HFFc6 (cell line): ENCODE data around the gene EMILIN2. TPM values are rescaled to one million over a fixed set of nuclear protein-coding genes. Genes with fewer than 3 reads are reported as not detected.
A peak's percentile ranks its signal among the peaks of the same experiment; 100 is the strongest.

ENCODE experiments used
- DNase-seq: peaks from one replicate; pipeline ENCODE4 v3.0.0-alpha.2; 2018
- H3K27ac Mint-ChIP-seq: 2 replicates; pipeline ENCODE4 v1.8.0; 2020; ENCODE audit warnings: mild to moderate bottlenecking, mixed read lengths
- H3K27me3 Mint-ChIP-seq: 2 replicates; pipeline ENCODE4 v1.8.0; 2021; ENCODE audit warnings: mild to moderate bottlenecking, moderate library complexity, mixed read lengths; ENCODE audit not compliant: insufficient read depth
- H3K36me3 Mint-ChIP-seq: 2 replicates; pipeline ENCODE4 v1.8.0; 2021; ENCODE audit warnings: low read depth, mixed read lengths
- H3K4me1 Mint-ChIP-seq: 2 replicates; pipeline ENCODE4 v1.8.0; 2020; ENCODE audit warnings: low read depth, mixed read lengths
- H3K4me3 Mint-ChIP-seq: 2 replicates; pipeline ENCODE4 v1.8.0; 2020; ENCODE audit warnings: mild to moderate bottlenecking, moderate library complexity, mixed read lengths
- H3K9me3 Mint-ChIP-seq: 2 replicates; pipeline ENCODE4 v1.8.0; 2020; ENCODE audit warnings: mild to moderate bottlenecking, mixed read lengths
- total RNA-seq, 6 experiments: library from RNA; stranded (reverse); fragmentation: NEBNext Ultra II Directional; extraction: Animal tissue kit (Norgen Biotek cat#: 25700); gene quantifications; 2 replicates in 1 of 6; 3 replicates in 5 of 6; pipeline ENCODE4 v1.2.3, GENCODE V29; 2021
- TF ChIP-seq, protein P1 (sequence below): fragments of 200-600 bp; sonication (generic); IDR thresholded peaks from 2 replicates; pipeline ENCODE4 v1.5.0; 2021; ENCODE audit warnings: antibody characterized with exemption, mild to moderate bottlenecking

EMILIN2 gene
- total RNA-seq, 6 experiments from 2014 or later, result 5.9 to 10.6 (median 8.2) TPM

- Mint-ChIP-seq H3K4me3 (peak overlapping the region; percentile 84), H3K27ac (peak overlapping the region; percentile 66), H3K9me3 (no peaks in the 10 kb centered on the region), H3K4me1 (peaks cover 7% of the 10 kb centered on the region), H3K27me3 (peaks cover 20% of the 10 kb centered on the region), H3K36me3 (no peaks in the 10 kb centered on the region)
- TF ChIP-seq, protein P1, sequence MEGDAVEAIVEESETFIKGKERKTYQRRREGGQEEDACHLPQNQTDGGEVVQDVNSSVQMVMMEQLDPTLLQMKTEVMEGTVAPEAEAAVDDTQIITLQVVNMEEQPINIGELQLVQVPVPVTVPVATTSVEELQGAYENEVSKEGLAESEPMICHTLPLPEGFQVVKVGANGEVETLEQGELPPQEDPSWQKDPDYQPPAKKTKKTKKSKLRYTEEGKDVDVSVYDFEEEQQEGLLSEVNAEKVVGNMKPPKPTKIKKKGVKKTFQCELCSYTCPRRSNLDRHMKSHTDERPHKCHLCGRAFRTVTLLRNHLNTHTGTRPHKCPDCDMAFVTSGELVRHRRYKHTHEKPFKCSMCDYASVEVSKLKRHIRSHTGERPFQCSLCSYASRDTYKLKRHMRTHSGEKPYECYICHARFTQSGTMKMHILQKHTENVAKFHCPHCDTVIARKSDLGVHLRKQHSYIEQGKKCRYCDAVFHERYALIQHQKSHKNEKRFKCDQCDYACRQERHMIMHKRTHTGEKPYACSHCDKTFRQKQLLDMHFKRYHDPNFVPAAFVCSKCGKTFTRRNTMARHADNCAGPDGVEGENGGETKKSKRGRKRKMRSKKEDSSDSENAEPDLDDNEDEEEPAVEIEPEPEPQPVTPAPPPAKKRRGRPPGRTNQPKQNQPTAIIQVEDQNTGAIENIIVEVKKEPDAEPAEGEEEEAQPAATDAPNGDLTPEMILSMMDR, result no peak; the same call in 1 of the 2 replicates
- DNase-seq, result no peak
Measured at GRCh38 chr18:2905854-2906703, 59.3 kb downstream of the EMILIN2 start.

DNA sequence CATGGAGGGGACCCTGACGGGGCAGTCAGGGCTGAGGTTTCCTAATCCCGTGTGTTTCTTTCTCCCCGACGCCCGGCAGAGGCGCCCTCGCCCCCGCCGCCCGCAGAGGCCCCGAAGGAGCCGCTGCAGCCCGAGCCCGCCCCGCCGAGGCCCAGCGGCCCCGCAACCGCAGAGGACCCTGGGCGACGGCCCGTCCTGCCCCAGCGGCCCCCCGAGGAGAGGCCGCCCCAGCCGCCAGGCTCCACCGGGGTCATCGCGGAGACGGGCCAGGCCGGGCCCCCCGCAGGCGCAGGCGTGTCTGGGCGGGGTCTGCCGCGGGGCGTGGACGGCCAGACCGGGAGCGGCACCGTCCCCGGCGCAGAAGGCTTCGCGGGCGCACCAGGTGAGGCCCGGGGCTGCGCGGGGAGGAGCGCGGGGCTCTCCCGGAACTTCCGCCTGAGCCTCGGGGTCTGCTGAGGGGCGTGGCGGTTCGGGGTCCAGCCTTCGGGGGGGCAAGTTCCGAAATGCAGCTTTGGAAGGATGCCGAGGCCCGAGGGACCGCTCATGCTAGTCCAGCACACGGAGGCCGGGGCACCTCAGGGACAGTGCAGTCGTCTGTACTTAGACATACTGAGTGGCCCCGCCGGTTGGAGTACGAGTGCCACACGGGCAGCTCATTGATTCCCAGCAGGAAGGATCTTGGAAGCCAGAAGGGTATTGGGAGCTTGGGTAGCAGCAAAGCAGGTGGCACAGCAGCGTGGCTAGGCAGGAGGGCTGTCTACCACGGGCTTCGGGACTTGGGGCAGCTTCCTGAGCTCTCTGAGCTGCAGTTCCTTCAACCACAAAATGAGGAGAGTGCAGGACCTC is 60.1 kb downstream of the EMILIN2 start:
- Mint-ChIP-seq H3K27ac (peak overlapping the region; percentile 54; the same call in 1 of the 2 replicates), H3K9me3 (no peaks in the 10 kb centered on the region), H3K27me3 (peaks cover 20% of the 10 kb centered on the region), H3K4me1 (peaks cover 7% of the 10 kb centered on the region), H3K36me3 (no peaks in the 10 kb centered on the region), H3K4me3 (peak overlapping the region; percentile 85)
- TF ChIP-seq, protein P1, result peak; percentile 44
- no peak for DNase-seq

DNA sequence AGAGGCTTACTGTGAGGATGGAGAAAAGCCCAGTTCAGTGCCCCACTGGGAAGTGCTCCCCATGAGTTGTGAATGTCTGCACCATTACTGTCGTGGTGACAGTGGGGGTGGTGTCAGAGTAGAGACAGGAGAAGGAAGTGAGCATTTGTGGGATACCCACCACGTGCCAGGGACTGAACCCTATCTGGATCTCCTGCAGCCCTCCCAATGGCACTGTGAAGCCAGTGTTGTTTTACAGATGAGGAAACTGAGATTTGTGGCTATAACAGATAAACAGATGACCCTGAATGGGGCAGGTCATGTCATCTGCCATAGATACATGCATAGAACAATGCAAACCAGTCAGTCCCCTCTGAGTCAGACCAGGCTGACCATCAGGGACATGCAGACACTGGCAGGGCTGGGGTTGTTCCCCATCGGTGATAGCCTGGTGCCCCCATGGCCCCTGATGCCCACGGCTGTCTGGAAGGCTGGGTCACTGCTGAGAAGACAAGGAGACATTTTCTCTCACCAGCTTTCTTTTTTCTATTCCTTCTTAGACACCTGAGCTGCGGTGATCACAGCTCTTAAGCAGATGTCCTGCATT is 60.8 kb downstream of the EMILIN2 start:
- TF ChIP-seq, protein P1, result no peak
- Mint-ChIP-seq H3K4me1 (peaks cover 7% of the 10 kb centered on the region), H3K27ac (peak overlapping the region; percentile 54; the same call in 1 of the 2 replicates), H3K9me3 (no peaks in the 10 kb centered on the region), H3K27me3 (peaks cover 20% of the 10 kb centered on the region), H3K4me3 (peak overlapping the region; percentile 85), H3K36me3 (no peaks in the 10 kb centered on the region)
- no peak for DNase-seq

- H3K36me3 Mint-ChIP-seq, result no peaks in the 10 kb centered on the region
- no peak overlapping the region for H3K4me3 Mint-ChIP-seq
- TF ChIP-seq, protein P1, result no peak
- no peak for DNase-seq
- peaks cover 20% of the 10 kb centered on the region for H3K27me3 Mint-ChIP-seq
- H3K4me1 Mint-ChIP-seq, result peaks cover 7% of the 10 kb centered on the region
- no peaks in the 10 kb centered on the region for H3K9me3 Mint-ChIP-seq
- no peak overlapping the region for H3K27ac Mint-ChIP-seq
Measured at GRCh38 chr18:2908166-2908945, 61.5 kb downstream of the EMILIN2 start.

DNA sequence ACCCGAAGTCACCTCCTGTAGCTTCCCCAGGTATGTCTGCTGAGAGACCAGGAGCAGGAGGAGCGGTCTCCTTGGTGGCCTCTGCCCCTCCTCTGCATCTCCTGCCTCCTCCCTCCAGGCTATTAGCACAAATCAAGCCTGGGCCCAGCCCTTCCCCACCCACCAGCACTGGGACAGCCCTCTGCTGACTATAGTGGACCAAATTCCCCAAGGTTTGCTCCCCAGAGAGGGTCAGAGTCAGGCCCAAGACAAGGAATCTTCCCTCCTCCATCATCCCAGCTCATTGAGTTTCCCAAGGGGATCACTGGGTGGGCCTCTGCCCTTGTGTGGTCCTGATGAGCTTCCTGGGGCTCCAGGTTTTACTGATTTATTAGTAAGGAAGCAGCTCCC is 62.1 kb downstream of the EMILIN2 start:
- H3K36me3 Mint-ChIP-seq, result peaks cover 3% of the 10 kb centered on the region; the same call in 1 of the 2 replicates
- no peak for DNase-seq
- peaks cover 20% of the 10 kb centered on the region for H3K27me3 Mint-ChIP-seq
- no peak overlapping the region for H3K4me3 Mint-ChIP-seq
- H3K27ac Mint-ChIP-seq, result no peak overlapping the region
- H3K4me1 Mint-ChIP-seq, result peaks cover 7% of the 10 kb centered on the region
- TF ChIP-seq, protein P1, result no peak
- H3K9me3 Mint-ChIP-seq, result no peaks in the 10 kb centered on the region
